OCI-M2 (cell line): ENCODE data around the gene CLEC7A.

Experiments
- DNase-seq: peaks from one replicate; lab custom pipeline; 2025; ENCODE audit not compliant: unreplicated experiment; lab: John Stamatoyannopoulos, UW

CLEC7A gene

GRCh38 chr12:10130042-10130441 lies at the start of gene CLEC7A:
TSS of gene CLEC7A (minus strand) at chr12:10130199. CDS start at chr12:10130082, 117 bp downstream.
- DNase-seq: no peak

GRCh38 chr12:10179776-10180181 lies 49.8 kb upstream of the CLEC7A start:
- no peak for DNase-seq

DNA sequence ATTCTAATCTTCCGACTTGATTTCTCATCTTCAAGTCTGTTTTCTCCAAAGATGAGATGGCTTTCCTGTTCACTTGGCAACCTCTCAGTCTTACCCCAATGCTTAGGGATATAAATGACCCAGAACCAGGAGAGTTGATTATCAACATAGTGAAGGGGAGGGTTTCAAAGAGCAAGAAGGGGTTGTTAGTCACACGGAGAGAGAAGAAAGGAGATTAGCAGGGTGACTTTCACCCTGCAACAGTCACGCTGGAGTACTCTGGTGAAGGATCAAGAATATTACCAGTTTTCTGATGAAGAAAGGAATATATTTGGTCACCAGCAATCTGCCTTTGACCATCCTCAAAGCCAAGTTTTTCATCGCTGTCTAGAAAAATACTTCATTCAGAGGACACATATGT lies 48.8 kb upstream of the CLEC7A start, which contains the start of gene TMEM52B:
Gene TMEM52B (plus strand): TSS at position 212 of the 400 bp plus-strand sequence. CDS start 543 bp downstream, outside the sequence.
- DNase-seq: no peak

- no peak for DNase-seq
These were observed 46.0 kb upstream of the CLEC7A start for GRCh38 chr12:10175846-10176636.

DNA sequence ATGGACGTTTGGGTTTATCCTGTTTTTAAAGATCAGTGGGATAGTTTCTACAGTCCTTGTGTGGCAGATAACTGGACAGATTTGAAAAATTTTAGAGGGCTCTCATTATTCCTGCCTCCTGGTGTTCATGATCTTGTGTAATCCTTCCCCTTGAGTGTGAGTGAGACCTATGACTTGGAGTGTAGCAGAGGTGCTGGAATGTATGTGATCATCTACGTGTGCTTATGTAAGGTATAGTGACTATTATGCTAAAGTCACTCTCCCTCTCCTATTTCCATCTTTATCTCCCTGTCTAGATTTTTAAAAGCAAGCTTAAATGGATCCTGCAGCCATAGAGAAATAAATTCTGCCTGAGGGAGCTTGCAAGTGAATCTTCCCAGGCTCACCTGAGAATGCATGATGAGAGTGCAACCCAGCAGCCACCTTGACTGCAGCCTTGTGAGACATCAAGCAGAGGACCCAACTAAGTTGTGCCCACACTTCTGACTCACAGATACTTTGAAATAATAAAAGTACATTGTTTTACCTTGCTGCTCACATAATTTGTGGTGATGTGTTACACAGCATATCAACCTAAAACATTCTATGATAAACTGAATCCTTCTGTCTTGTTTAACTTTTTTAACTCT lies 45.1 kb upstream of the CLEC7A start:
- no peak for DNase-seq

DNA sequence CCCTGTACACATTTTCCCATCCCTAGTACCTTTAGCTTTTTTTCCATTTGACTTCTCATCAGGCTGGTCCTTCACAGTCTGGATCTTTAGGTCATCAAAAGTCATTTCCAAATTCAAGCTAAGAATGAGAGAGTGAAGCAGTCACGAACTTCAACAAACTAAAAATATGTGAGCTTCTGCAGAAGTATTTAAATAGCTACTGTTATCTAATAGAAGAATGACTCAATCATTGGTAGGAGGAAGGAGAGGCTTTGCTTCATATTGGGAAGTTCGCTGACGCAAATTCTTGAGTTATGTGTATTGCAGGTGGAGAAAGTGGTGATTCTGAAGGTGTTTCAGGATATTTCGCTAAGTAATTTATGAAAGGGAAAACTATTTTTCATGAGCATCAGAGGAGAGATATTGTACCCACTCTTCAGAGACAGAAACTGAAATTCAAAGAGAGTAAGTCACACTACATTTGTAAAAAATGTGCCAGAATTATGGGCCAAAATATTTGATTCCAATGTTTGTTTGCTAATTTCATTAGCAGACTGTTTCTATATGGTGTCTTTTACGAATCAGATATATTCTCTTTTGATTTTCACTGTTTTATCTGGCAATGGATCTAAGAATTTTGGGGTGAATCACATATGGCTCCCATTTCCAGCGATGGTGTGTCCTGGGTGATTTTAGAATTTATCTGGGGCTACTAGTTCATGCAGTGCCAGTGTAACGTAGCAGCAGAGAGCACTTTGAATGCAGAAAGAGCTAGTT lies 42.2 kb upstream of the CLEC7A start, which contains the start of gene OLR1:
Gene OLR1 (minus strand): TSS at position 160 of the 756 bp plus-strand sequence. CDS start 55 bp downstream, at position 105.
- no peak for DNase-seq

GRCh38 chr12:10170216-10170615 lies 40.2 kb upstream of the CLEC7A start:
- no peak for DNase-seq

- DNase-seq: no peak
These were observed 39.1 kb upstream of the CLEC7A start for GRCh38 chr12:10169104-10169503.

DNA sequence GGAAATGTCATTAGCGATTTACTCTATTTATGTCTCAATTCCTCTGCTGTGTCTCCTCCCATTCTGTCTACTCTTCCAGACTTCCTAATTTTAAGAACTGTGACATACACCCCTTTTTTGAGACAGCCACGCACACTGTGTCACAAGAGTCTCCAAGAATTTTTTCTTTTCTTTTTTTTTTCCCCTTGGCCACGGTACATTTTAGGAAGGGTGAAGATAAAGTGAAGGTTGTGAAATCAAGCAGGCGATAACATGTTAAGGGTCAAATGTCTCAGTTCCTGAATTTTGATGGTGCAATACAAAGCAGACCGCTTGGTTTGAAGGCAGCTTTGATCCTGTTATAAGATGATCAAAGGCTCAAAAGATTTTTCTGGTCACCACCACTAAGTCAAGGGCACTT lies 37.6 kb upstream of the CLEC7A start:
- DNase-seq: no peak

GRCh38 chr12:10165421-10165820 lies 35.4 kb upstream of the CLEC7A start:
- no peak for DNase-seq

DNA sequence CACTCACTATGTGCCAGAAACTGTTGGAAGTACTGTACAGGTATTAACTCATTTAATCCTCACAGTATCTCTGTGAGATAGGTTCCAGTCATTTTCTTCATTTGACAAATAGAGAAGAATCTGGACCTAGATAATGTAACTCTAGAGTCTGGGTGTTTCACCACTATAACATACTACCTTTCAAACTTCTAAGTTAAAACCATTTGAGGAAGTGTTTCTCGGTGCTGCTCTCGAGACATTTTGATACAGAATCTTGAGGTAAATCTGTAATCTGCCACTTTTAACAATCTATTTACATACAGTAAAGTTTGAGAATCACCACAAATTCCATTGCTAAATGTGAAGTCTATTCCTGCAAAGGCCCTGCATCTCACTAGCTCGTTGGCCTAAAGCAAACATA lies 33.1 kb upstream of the CLEC7A start:
- no peak for DNase-seq

GRCh38 chr12:10160617-10161385 lies 30.8 kb upstream of the CLEC7A start:
- DNase-seq: no peak

- DNase-seq: no peak
These were observed 29.3 kb upstream of the CLEC7A start for GRCh38 chr12:10159280-10159679.

- no peak for DNase-seq
These were observed 28.4 kb upstream of the CLEC7A start for GRCh38 chr12:10158406-10158805.

DNA sequence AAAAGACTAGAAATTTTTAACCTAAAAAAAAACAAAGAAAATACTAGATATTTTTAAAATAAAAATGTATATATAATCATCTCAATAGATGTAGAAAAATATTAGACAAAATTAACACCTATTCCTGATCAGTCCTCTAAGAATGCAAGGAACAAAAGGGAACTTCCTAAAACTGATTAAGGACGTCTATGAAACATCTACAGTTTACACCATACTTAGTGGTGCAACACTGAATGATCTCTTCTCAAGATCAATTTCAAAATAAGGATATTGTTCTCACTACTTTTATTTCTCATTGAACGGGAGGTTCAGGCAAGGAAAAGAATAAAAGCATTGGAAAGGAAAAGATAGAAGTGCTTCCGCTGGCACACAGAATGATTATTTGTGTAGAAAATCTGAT lies 26.0 kb upstream of the CLEC7A start:
- DNase-seq: no peak

GRCh38 chr12:10154145-10154496 lies 24.1 kb upstream of the CLEC7A start:
- DNase-seq: no peak

GRCh38 chr12:10153271-10154144 lies 23.5 kb upstream of the CLEC7A start:
- DNase-seq: no peak

DNA sequence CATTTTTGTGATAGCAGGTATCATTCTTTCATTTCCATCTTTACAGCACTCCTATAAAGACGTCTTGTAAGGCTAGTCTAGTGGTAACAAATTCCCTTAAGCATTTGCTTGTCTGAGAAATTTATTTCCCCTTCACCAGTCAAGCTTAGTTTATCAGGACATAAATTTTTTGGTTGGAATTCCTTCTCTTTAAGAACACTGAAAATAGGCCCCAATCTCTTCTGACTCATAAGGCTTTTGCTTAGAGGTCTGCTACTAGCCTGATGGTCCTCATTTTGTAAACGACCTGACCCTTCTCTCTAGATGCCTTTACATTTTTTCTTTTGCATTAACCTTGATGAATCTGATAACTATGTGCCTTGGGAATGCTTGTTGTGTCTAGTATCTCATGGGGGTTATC lies 21.6 kb upstream of the CLEC7A start:
- no peak for DNase-seq

DNA sequence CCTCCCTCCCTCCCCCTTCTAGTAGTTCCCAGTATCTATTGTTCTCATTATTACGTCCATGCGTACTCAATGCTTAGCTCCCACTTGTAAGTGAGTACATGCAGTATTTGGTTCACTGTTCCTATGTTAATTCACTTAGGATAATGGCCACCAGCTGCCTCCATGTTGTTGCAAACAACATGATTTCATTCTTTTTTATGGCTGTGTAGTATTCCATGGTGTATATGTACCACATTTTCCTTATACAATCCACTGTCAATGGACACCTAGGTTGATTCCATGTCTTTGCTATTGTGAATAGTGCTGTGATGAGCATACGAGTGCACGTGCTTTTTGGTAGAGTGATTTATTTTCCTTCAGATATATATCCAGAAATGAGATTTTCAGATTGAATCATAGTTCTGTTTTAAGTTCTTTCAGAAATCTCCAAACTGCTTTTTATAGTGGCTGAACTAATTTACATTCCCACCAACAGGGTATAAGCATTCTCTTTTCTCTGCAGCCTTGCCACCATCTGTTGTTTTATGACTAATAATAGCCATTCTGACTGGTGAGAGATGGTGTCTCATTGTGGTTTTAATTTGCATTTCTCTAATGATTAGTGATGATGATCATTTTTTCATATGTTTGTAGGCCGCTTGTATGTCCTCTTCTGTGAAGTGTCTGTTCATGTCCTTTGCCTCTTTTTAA lies 17.9 kb upstream of the CLEC7A start:
- DNase-seq: no peak
